ENCODE results near the gene RNF111.
"Not testable (repeated sequence)": the region's sequence is repeated elsewhere in the genome, so short reads cannot be mapped to it uniquely, and the experiment has no call there.

RNF111 gene
- 33.8 to 42.4 reads per million in 2 donors for total RNA-seq

GRCh38 chr15:58987491-58988005 lies at the start of gene RNF111:
TSS of gene RNF111 (plus strand) at chr15:58987663. CDS start at chr15:59030823, 43,160 bp downstream.
- DNase-seq = peak; percentile 81

DNA sequence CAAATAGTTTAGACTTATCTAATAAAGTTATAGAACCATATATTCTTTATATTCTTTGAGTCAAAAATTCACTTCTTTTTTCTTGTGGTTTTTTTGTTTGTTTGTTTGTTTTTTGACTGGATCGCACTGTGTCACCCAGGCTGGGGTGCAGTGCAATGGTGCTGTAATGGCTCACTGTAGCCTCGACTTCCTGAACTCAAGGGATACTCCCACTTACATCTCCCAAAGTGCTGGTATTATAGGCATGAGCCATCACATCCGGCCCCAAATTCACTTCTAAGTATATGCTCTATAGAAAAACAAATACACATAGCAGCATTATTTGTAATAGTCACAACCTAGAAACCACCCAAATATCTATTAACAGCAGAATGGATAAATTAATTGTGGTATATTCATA lies 40.3 kb upstream of the RNF111 start:
- no peak for DNase-seq

DNA sequence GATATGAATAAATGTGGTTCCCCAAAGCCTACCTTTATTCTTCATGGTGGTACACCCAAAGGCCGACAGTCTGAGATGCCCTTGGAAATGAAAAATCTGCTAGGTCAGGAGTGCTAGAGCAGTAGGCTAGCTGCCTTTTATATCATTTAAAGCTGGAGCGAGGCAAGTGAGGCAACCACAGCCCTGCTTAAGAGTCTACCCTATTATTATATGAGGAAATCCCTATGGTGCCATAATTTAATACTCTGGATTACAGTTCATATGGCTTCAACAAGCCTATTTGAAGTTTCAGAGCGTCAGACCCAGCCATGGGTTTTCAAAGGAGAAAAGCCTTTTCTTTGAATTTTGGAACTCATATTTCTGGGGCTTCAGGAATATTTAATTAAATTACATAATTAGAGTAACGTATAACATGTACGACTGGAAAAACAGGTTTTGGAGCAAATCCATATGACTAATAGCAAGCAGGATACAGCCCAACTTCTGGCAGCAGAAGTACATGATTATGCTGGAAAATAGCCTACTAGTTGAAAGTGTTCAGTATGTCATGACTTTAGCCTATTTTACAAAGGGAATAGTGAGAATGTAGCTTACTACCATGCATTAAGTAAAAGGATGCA lies 36.0 kb upstream of the RNF111 start:
- DNase-seq = no peak

GRCh38 chr15:58952751-58953150 lies 34.7 kb upstream of the RNF111 start:
- DNase-seq = no peak

- DNase-seq = peak; percentile 40
Observed at GRCh38 chr15:58957101-58957973, 30.1 kb upstream of the RNF111 start.

DNA sequence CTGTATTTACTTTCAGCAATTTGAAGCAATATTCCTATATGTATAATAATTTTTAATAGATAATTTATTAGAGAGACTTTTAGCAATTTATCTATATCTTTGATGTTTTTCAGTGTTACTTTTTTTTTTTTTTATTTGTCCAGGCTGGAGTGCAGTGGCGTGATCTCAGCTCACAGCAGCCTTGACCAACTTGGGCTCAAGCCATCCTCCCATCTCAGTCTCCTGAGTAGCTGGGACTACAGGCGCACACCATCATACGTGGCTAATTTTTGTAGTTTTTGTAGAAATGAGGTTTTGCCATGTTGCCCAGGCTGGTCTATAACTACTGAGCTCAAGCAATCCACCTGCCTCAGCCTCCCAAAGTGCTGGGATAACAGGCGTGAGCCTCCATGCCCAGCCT lies 28.7 kb upstream of the RNF111 start:
- no peak for DNase-seq

- no peak for DNase-seq
Observed at GRCh38 chr15:58962136-58962535, 25.3 kb upstream of the RNF111 start.

GRCh38 chr15:58962662-58963565 lies 24.5 kb upstream of the RNF111 start:
- no peak for DNase-seq

- no peak for DNase-seq
Observed at GRCh38 chr15:58966698-58967097, 20.8 kb upstream of the RNF111 start.

DNA sequence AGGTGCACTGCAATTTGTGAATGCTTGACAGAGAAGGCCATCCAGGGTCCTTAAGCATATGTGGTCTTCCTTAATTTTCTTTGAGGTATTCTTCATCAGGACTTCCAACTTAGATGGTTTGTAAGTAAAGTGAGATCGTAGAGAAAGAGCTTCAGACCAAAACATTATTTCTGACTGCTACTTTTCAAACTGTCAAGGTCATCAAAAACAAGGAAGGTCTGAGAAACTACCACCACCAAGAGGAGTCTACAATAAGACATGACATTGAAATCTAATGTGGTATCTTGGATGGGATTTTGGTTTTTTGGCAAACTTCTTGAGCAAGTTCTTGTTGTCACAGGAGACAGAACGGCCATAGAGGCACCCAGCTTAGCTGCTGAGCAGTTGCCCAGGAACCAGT lies 20.0 kb upstream of the RNF111 start:
- no peak for DNase-seq

GRCh38 chr15:58977887-58978286 lies 9.6 kb upstream of the RNF111 start:
- DNase-seq = no peak

DNA sequence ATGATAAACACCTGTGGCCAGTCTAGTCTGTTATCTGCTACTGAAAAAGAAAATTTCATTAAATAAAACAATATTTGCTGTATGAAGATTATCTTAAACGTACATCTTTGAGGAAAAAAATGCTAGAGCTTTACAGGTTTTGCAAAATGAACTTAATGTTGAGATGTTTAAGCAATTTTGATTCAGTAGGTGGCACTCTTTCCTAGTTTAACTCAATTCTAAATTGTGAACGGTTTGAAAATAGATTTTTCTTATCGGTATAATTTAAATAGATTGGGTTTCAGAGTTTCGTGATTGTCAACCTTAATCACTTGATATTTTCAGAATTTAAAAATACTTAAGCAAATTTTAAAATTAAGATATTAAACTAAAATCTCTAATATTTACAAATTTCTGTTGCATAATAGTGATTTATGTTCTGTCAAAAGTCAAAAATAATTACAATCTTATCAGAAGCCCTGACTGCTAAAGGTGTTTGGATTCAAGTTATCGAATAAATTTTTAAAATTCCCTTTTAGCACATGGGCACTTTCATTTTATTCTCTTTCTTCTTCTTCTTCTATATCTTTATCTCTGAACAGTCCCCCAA lies 7.0 kb upstream of the RNF111 start:
- no peak for DNase-seq

DNA sequence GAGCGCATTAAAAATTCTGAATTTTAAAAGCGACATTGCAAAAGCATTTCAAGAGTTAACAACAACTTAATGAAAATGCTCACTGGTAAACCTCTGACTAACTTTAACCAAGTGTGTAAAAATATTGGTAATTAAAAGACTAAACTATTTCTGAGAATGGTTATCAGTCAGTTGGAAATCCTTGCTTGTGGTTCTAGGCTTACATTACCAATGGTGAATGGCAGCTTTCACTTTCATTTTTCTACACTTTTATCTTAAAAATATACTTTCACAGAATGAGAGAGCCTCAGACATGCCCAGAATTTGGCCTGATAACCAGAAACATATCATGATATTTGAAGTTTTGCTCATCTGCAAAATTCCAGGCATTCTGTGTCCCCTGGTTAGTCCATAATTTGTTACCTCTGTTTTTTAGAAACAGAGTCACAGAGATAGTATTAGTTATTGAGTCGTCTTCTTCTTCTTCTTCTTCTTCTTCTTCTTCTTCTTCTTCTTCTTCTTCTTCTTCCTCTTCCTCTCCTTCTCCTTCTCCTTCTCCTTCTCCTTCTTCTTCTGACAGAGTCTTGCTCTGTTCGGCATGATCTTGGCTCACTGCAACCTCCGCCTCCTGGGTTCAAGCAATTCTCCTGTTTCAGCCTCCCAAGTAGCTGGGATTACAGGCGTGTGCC lies 5.5 kb upstream of the RNF111 start:
- DNase-seq = no peak

DNA sequence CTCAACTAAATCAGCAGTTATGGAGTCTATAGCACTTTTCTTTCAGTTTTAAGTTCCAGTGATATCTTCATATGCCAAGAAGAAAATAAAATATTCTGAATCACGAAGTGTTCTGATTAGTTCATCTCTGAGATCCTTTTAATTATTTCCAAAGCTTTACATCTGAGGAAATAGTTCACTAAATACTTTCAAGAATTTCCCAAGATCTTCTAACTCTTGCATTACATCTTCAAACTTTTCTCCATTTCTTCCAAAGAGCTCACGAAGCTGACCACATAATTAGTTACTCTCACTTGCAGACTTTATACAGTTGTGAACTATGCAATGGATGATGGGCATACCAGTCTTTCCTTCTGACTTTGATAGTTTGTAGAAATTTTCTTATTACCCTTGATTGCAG lies 4.2 kb upstream of the RNF111 start:
- no peak for DNase-seq

GRCh38 chr15:58985443-58985842 lies 2.0 kb upstream of the RNF111 start:
- no peak for DNase-seq

- DNase-seq = no peak
Observed at GRCh38 chr15:58987036-58987435, 427 bp upstream of the RNF111 start.

- DNase-seq = peak; percentile 48
Observed at GRCh38 chr15:58988006-58988785, 733 bp downstream of the RNF111 start.

GRCh38 chr15:58992181-58992580 lies 4.7 kb downstream of the RNF111 start:
- DNase-seq = no peak

- no peak for DNase-seq
Observed at GRCh38 chr15:58994906-58995453, 7.5 kb downstream of the RNF111 start.

GRCh38 chr15:58999694-59000093 lies 12.2 kb downstream of the RNF111 start:
- DNase-seq = no peak

DNA sequence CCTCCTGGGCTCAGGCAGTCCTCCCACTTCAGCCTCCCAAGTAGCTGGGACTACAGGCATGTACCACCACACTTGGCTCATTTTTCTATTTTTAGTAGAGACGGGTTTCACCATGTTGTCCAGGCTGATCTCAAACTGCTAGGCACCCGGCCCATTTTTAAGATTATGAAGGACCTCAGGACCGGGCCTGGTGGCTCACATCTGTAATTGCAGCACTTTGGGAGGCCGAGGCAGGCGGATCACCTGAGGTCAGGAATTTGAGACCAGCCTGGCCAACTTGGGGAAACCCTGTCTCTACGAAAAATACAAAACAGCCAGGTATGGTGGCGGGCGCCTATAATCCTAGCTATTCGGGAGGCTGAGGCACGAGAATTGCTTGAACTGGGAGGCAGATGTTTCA lies 12.8 kb downstream of the RNF111 start:
- not testable (repeated sequence) for DNase-seq
